WTC11 (cell line): ENCODE measurements around the gene SYPL1.

Source experiments
- CBFB ChIP-seq: sonication (generic); formaldehyde crosslinking; IDR thresholded peaks from 2 replicates; pipeline ENCODE4 v1.8.1; 2022; ENCODE audit warnings: mild to moderate bottlenecking, low read depth, missing genetic modification reagents
- ETV6 ChIP-seq: sonication (generic); formaldehyde crosslinking; IDR thresholded peaks from 2 replicates; pipeline ENCODE4 v1.8.1; 2022; ENCODE audit warnings: mild to moderate bottlenecking, missing genetic modification reagents
- JAZF1 ChIP-seq: fragments of 250-450 bp; sonication (Bioruptor Pico); IDR thresholded peaks from 2 replicates; pipeline ENCODE4 v1.9.0; 2021; ENCODE audit warnings: moderate library complexity, mild to moderate bottlenecking, inconsistent platforms
- MXD4 ChIP-seq: fragments of 250-450 bp; sonication (Bioruptor Pico); IDR thresholded peaks from 2 replicates; pipeline ENCODE4 v1.8.0; 2021; ENCODE audit warnings: mild to moderate bottlenecking, moderate library complexity, borderline replicate concordance

GRCh38 chr7:106080300-106080987 is 31.7 kb downstream of the SYPL1 start:
- TF ChIP-seq ETV6, result no peak
- no peak for TF ChIP-seq CBFB (CRISPR knock-in tag)
- no peak for TF ChIP-seq MXD4
- no peak for TF ChIP-seq JAZF1 (CRISPR knock-in tag)
